Spleen (tissue), 7 donors: ENCODE data around the gene MYOC.

ENCODE experiments used
- POLR2A ChIP-seq, 3 donors: fragments of 450-650 bp; IDR thresholded peaks; one replicate each; pipeline ENCODE4 v1.5.1; 2017; ENCODE audit warnings: antibody characterized with exemption in 3 of 3, mild to moderate bottlenecking in 1 of 3
- POLR2AphosphoS5 ChIP-seq, 3 donors: sonication (generic); formaldehyde crosslinking; IDR thresholded peaks; one replicate each; pipeline ENCODE4 v1.5.1; 2017; ENCODE audit warnings: antibody characterized with exemption in 3 of 3
- TF ChIP-seq, protein P1 (sequence below), 11 experiments: fragments of 200-600 bp in 7 of 11; fragments of 450-650 bp in 4 of 11; sonication (generic) in 4 of 11; IDR thresholded peaks in 8 of 11; conservative IDR thresholded peaks in 3 of 11; 1 replicate in 7 of 11; 2 replicates in 4 of 11; pipeline versions ENCODE4 v1.4.0 to v1.8.0; 2016 to 2021; ENCODE audit warnings: antibody characterized with exemption in 11 of 11, inconsistent platforms in 4 of 11, mild to moderate bottlenecking in 1 of 11
- donor health status: DM: no; HTN: no; CAD: no; lungs with moderate emphysema.
- donor health status: DM: no; HTN: no; CAD: no.
- donor health status: DM: no; HTN: no; CAD: no.

DNA sequence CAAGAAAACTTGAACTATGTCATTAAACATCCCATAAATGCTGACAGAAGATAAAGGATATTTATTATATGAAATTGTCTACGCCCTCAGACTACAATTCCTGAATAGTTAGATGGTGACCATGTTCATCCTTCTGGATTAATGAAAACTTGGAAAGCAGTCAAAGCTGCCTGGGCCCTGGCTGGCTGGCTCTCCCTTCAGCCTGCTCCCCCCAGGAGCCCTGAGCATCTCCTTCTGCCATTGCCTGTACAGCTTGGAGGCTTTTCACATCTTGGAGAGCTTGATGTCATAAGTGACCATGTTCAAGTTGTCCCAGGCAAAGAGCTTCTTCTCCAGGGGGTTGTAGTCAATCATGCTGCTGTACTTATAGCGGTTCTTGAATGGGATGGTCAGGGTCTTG, 16.8 kb downstream of the MYOC start:
- TF ChIP-seq, protein P1, sequence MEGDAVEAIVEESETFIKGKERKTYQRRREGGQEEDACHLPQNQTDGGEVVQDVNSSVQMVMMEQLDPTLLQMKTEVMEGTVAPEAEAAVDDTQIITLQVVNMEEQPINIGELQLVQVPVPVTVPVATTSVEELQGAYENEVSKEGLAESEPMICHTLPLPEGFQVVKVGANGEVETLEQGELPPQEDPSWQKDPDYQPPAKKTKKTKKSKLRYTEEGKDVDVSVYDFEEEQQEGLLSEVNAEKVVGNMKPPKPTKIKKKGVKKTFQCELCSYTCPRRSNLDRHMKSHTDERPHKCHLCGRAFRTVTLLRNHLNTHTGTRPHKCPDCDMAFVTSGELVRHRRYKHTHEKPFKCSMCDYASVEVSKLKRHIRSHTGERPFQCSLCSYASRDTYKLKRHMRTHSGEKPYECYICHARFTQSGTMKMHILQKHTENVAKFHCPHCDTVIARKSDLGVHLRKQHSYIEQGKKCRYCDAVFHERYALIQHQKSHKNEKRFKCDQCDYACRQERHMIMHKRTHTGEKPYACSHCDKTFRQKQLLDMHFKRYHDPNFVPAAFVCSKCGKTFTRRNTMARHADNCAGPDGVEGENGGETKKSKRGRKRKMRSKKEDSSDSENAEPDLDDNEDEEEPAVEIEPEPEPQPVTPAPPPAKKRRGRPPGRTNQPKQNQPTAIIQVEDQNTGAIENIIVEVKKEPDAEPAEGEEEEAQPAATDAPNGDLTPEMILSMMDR (IDR thresholded peaks at IDR 0.05 in 8 of 11, conservative IDR thresholded peaks at IDR 0.05 in 3 of 11) = no peak
- TF ChIP-seq POLR2AphosphoS5 (IDR thresholded peaks at IDR 0.05) (no peak), POLR2A (IDR thresholded peaks at IDR 0.05) (no peak)
